K562 (cell line): ENCODE results near the gene GPX6. TPM values are rescaled to one million over a fixed set of nuclear protein-coding genes. Genes with fewer than 3 reads are reported as not detected.

Source experiments
- BCLAF1 ChIP-seq, 2 experiments: fragments of 450-650 bp in 1 of 2; IDR thresholded peaks; 2 replicates each; pipeline ENCODE4 v1.6.1; 2011 to 2017; ENCODE audit warnings: low read depth in 2 of 2, antibody characterized with exemption in 1 of 2, borderline replicate concordance in 1 of 2, low read length in 1 of 2, mild to moderate bottlenecking in 1 of 2, mixed read lengths in 1 of 2; ENCODE audit not compliant: control insufficient read depth in 1 of 2
- CBX3 ChIP-seq, 2 experiments: IDR thresholded peaks; 1 replicate in 1 of 2; 2 replicates in 1 of 2; pipeline ENCODE4 v1.6.1; 2012; ENCODE audit warnings: inconsistent platforms in 2 of 2, low read length in 2 of 2, borderline replicate concordance in 1 of 2, control low read depth in 1 of 2
- CBX8 ChIP-seq: fragments of 200-600 bp; sonication (generic); IDR thresholded peaks from 2 replicates; pipeline ENCODE4 v1.6.1; 2012; ENCODE audit warnings: borderline replicate concordance, mixed run types, low read depth, mild to moderate bottlenecking, moderate library complexity, mixed read lengths, low read length, control low read depth, inconsistent platforms; ENCODE audit not compliant: poor library complexity, severe bottlenecking; ENCODE audit errors: extremely low read depth
- CC2D1A ChIP-seq: fragments of 450-650 bp; IDR thresholded peaks from 2 replicates; pipeline ENCODE4 v1.6.1; 2017; ENCODE audit warnings: mild to moderate bottlenecking
- CTCF ChIP-seq, 3 experiments: IDR thresholded peaks in 2 of 3; conservative IDR thresholded peaks in 1 of 3; 2 replicates each; pipeline ENCODE4 v1.5.1; 2011 to 2012; ENCODE audit warnings: low read length in 3 of 3, mild to moderate bottlenecking in 3 of 3, control low read depth in 2 of 3, improper control_type of control experiment in 1 of 3, inconsistent platforms in 1 of 3, low read depth in 1 of 3, mixed read lengths in 1 of 3, moderate library complexity in 1 of 3; ENCODE audit not compliant: insufficient read depth in 2 of 3
- FOXO4 ChIP-seq: fragments of 450-650 bp; formaldehyde crosslinking; IDR thresholded peaks from 2 replicates; pipeline ENCODE4 v1.4.0; 2020; ENCODE audit warnings: mild to moderate bottlenecking, moderate library complexity
- KAT7 ChIP-seq: sonication (generic); formaldehyde crosslinking; IDR thresholded peaks from 2 replicates; pipeline ENCODE4 v1.8.0; 2022; ENCODE audit warnings: missing genetic modification reagents, mild to moderate bottlenecking, borderline replicate concordance
- NUFIP1 ChIP-seq: fragments of 450-650 bp; IDR thresholded peaks from 2 replicates; pipeline ENCODE4 v1.6.1; 2018; ENCODE audit not compliant: partially characterized antibody
- RAD21 ChIP-seq, 2 experiments: fragments of 250-450 bp in 1 of 2; fragments of 450-650 bp in 1 of 2; sonication (Bioruptor Pico) in 1 of 2; formaldehyde crosslinking in 1 of 2; IDR thresholded peaks in 1 of 2; conservative IDR thresholded peaks in 1 of 2; 2 replicates each; pipeline versions ENCODE4 v1.4.0 to v1.8.0; 2020 to 2022; ENCODE audit warnings: mild to moderate bottlenecking in 2 of 2, moderate library complexity in 1 of 2
- RBM14 ChIP-seq: fragments of 200-400 bp; formaldehyde crosslinking; IDR thresholded peaks from 2 replicates; pipeline ENCODE4 v1.6.1; 2018; ENCODE audit warnings: low read depth, mild to moderate bottlenecking, low read length, moderate library complexity, borderline replicate concordance; ENCODE audit not compliant: insufficient read depth
- RBM15 ChIP-seq: fragments of 200-400 bp; formaldehyde crosslinking; IDR thresholded peaks from 2 replicates; pipeline ENCODE4 v1.6.1; 2018; ENCODE audit warnings: mild to moderate bottlenecking, low read length, moderate library complexity; ENCODE audit not compliant: insufficient read depth
- STAT5B ChIP-seq: fragments of 250-450 bp; sonication (Bioruptor Pico); IDR thresholded peaks from 2 replicates; pipeline ENCODE4 v1.8.0; 2021; ENCODE audit warnings: mild to moderate bottlenecking, inconsistent platforms
- TCF7 ChIP-seq: sonication (generic); IDR thresholded peaks from 2 replicates; pipeline ENCODE4 v1.6.1; 2016; ENCODE audit warnings: antibody characterized with exemption, borderline replicate concordance
- ZBTB7A ChIP-seq: IDR thresholded peaks from 2 replicates; pipeline ENCODE4 v1.6.1; 2011; ENCODE audit warnings: low read depth, mild to moderate bottlenecking, low read length, moderate library complexity, borderline replicate concordance; ENCODE audit not compliant: control insufficient read depth
- ZC3H8 ChIP-seq: fragments of 450-650 bp; IDR thresholded peaks from 2 replicates; pipeline ENCODE4 v1.6.1; 2017
- ZNF121 ChIP-seq: sonication (generic); formaldehyde crosslinking; conservative IDR thresholded peaks from 2 replicates; pipeline ENCODE4 v1.8.0; 2022; ENCODE audit warnings: missing genetic modification reagents
- ZNF224 ChIP-seq: sonication (generic); formaldehyde crosslinking; IDR thresholded peaks from 2 replicates; pipeline ENCODE4 v1.8.0; 2022; ENCODE audit warnings: mild to moderate bottlenecking, missing genetic modification reagents
- ZNF41 ChIP-seq: fragments of 250-450 bp; sonication (Bioruptor Pico); conservative IDR thresholded peaks from 2 replicates; pipeline ENCODE4 v1.4.0; 2020; ENCODE audit warnings: mild to moderate bottlenecking
- ZNF707 ChIP-seq: fragments of 250-450 bp; sonication (Bioruptor Pico); conservative IDR thresholded peaks from 2 replicates; pipeline ENCODE4 v1.8.0; 2022; ENCODE audit warnings: inconsistent platforms, mild to moderate bottlenecking, moderate library complexity
- polyA plus RNA-seq, 8 experiments: library from polyadenylated mRNA; depleted of rRNA in 4 of 8; stranded (reverse) in 5 of 8; unstranded in 3 of 8; fragments of >200 nt; fragmentation: Nextera tagmentation in 2 of 8; fragmentation: Illumina TruSeq in 1 of 8; extraction: Ambion mirVana in 2 of 8; extraction: Trizol in 1 of 8; gene quantifications; 2 replicates each; pipeline versions ENCODE4 v1.2.1 to v1.2.3, GENCODE V29; 2011 to 2014; ENCODE audit warnings: inconsistent platforms in 1 of 8, missing spikeins in 1 of 8
- total RNA-seq, 7 experiments: library from RNA; depleted of rRNA in 6 of 7; stranded (reverse); fragments of >200 nt in 6 of 7; fragmentation: Illumina TruSeq in 2 of 7; extraction: Trizol in 2 of 7; gene quantifications; 2 replicates each; pipeline versions ENCODE4 v1.2.1 to v1.2.3, GENCODE V29; 2011 to 2021; ENCODE audit warnings: low replicate concordance in 1 of 7

The GPX6 gene
- total and polyA plus RNA-seq, 9 of the 15 experiments (the other 6 are each of a cell fraction or from before 2014, with no cell fraction given) = not detected

GRCh38 chr6:28496099-28496779 is 19.4 kb downstream of the GPX6 start (continued):
- TF ChIP-seq CTCF (IDR thresholded peaks at IDR 0.05 in 2 of 3, conservative IDR thresholded peaks at IDR 0.05 in 1 of 3; ENCODE audit: insufficient read depth in 2 of 3, low read depth in 1 of 3, low read length in 3 of 3) (peak; percentile 32 to 74 (median 37); a peak in 3 of 6 replicates), CBX8 (no peak), NUFIP1 (no peak), ZNF41 (CRISPR knock-in tag) (no peak), ZC3H8 (no peak), CC2D1A (peak; percentile 49; the same call in 1 of the 2 replicates), ZBTB7A (no peak), BCLAF1 (IDR thresholded peaks at IDR 0.05; ENCODE audit: borderline replicate concordance in 1 of 2, control insufficient read depth in 1 of 2, low read depth in 2 of 2, low read length in 1 of 2) (no peak), RBM15 (no peak), TCF7 (no peak), FOXO4 (CRISPR knock-in tag) (no peak), KAT7 (CRISPR knock-in tag) (no peak), RAD21 (CRISPR knock-in tag; conservative IDR thresholded peaks at IDR 0.05 in 1 of 2, IDR thresholded peaks at IDR 0.05 in 1 of 2) (peak; percentile 87 to 88), ZNF707 (no peak), RBM14 (no peak), ZNF224 (CRISPR knock-in tag) (no peak), CBX3 (IDR thresholded peaks at IDR 0.05; ENCODE audit: borderline replicate concordance in 1 of 2, low read length in 2 of 2) (no peak), ZNF121 (peak; percentile 41; the same call in 1 of the 2 replicates), STAT5B (no peak)
